Vagina (tissue), 2 donors: ENCODE measurements around the gene ZNF878. TPM values are rescaled to one million over a fixed set of nuclear protein-coding genes. Genes with fewer than 3 reads are reported as not detected.

Experiments
- DNase-seq, 2 donors: peaks; one replicate each; pipeline ENCODE4 v3.0.0-alpha.2; 2017; ENCODE audit errors: extremely low spot score in 2 of 2
- H3K27ac ChIP-seq: fragments of 200-600 bp; sonication (generic); one replicate; pipeline ENCODE4 v1.5.1; 2019
- H3K27me3 ChIP-seq: fragments of 200-600 bp; sonication (generic); one replicate; pipeline ENCODE4 v1.5.1; 2019
- H3K36me3 ChIP-seq, 2 donors: fragments of 200-600 bp; sonication (generic); one replicate each; pipeline ENCODE4 v1.5.1; 2017 to 2019
- H3K4me1 ChIP-seq: fragments of 200-600 bp; sonication (generic); one replicate; pipeline ENCODE4 v1.5.1; 2019
- H3K4me3 ChIP-seq, 2 donors: fragments of 200-600 bp; sonication (generic); 1 replicate in 1 of 2; 2 replicates in 1 of 2; pipeline ENCODE4 v1.5.1; 2016 to 2019
- H3K9me3 ChIP-seq: fragments of 200-600 bp; sonication (generic); one replicate; pipeline ENCODE4 v1.5.1; 2019
- CTCF ChIP-seq, 3 experiments: fragments of 450-650 bp in 2 of 3; fragments of 200-600 bp in 1 of 3; sonication (generic) in 1 of 3; IDR thresholded peaks; one replicate each; pipeline ENCODE4 v1.5.1; 2017 to 2019; ENCODE audit warnings: antibody characterized with exemption in 3 of 3, mild to moderate bottlenecking in 2 of 3, moderate library complexity in 2 of 3
- POLR2A ChIP-seq, 2 donors: fragments of 450-650 bp; IDR thresholded peaks; one replicate each; pipeline ENCODE4 v1.6.1; 2017; ENCODE audit warnings: antibody characterized with exemption in 2 of 2, mild to moderate bottlenecking in 2 of 2, moderate library complexity in 2 of 2
- POLR2AphosphoS5 ChIP-seq, 2 donors: sonication (generic); formaldehyde crosslinking; IDR thresholded peaks; one replicate each; pipeline ENCODE4 v1.9.0; 2017; ENCODE audit warnings: antibody characterized with exemption in 2 of 2, mild to moderate bottlenecking in 2 of 2, low read depth in 1 of 2; ENCODE audit not compliant: insufficient read depth in 1 of 2
- intact Hi-C: fragments of 100-400 bp; cut with DNase I; formaldehyde crosslinking; loops from one replicate; pipeline ENCODE4 v1.15.1; 2023
- total RNA-seq: library from RNA; depleted of rRNA; stranded (reverse); fragments of >200 nt; gene quantifications from one replicate; pipeline ENCODE4 v1.2.3, GENCODE V29; 2016

ZNF878 gene
- total RNA-seq, 1 donor from 2014 or later: 0.49 TPM

- H3K4me1 ChIP-seq: peaks cover 30% of the 10 kb centered on the region
- intact Hi-C loops: no loop called here
- TF ChIP-seq CTCF (IDR thresholded peaks at IDR 0.05): no peak
- TF ChIP-seq POLR2A (IDR thresholded peaks at IDR 0.05): no peak
- TF ChIP-seq POLR2AphosphoS5 (IDR thresholded peaks at IDR 0.05; ENCODE audit: insufficient read depth in 1 of 2, low read depth in 1 of 2): no peak
- H3K4me3 ChIP-seq: peak overlapping the region; percentile 83 to 96
- no peaks in the 10 kb centered on the region for H3K27me3 ChIP-seq
- no peaks in the 10 kb centered on the region for H3K9me3 ChIP-seq
- DNase-seq: no peak
- peak overlapping the region; percentile 86 for H3K27ac ChIP-seq
- H3K36me3 ChIP-seq: peaks cover 0 to 3% of the 10 kb centered on the region in 2 donors
Measured at GRCh38 chr19:12034620-12035019, 18.1 kb downstream of the ZNF878 start.

- no peak for DNase-seq
- no peak overlapping the region for H3K27ac ChIP-seq
- peaks cover 30% of the 10 kb centered on the region for H3K4me1 ChIP-seq
- H3K36me3 ChIP-seq: peaks cover 0 to 7% of the 10 kb centered on the region in 2 donors
- intact Hi-C loops: no loop called here
- no peaks in the 10 kb centered on the region for H3K27me3 ChIP-seq
- peak overlapping the region in 1 of 2 donors; percentile 96 for H3K4me3 ChIP-seq
- no peaks in the 10 kb centered on the region for H3K9me3 ChIP-seq
- TF ChIP-seq CTCF (IDR thresholded peaks at IDR 0.05) (no peak), POLR2A (IDR thresholded peaks at IDR 0.05) (no peak), POLR2AphosphoS5 (IDR thresholded peaks at IDR 0.05; ENCODE audit: insufficient read depth in 1 of 2, low read depth in 1 of 2) (no peak)
Measured at GRCh38 chr19:12034198-12034597, 18.6 kb downstream of the ZNF878 start.

- Histone ChIP-seq H3K4me3 (no peak overlapping the region), H3K4me1 (no peaks in the 10 kb centered on the region), H3K9me3 (peaks cover 57% of the 10 kb centered on the region), H3K27ac (no peak overlapping the region), H3K27me3 (no peaks in the 10 kb centered on the region), H3K36me3 (peaks cover 0 to 67% of the 10 kb centered on the region in 2 donors)
- intact Hi-C loops: no loop called here
- DNase-seq: no peak
- TF ChIP-seq POLR2A (IDR thresholded peaks at IDR 0.05): no peak
- no peak for TF ChIP-seq POLR2AphosphoS5 (IDR thresholded peaks at IDR 0.05; ENCODE audit: insufficient read depth in 1 of 2, low read depth in 1 of 2)
- TF ChIP-seq CTCF (IDR thresholded peaks at IDR 0.05): no peak
Measured at GRCh38 chr19:12015753-12016116, 37.0 kb downstream of the ZNF878 start.

GRCh38 chr19:12015015-12015752, 37.6 kb downstream of the ZNF878 start:
- intact Hi-C loops: no loop called here
- H3K9me3 ChIP-seq: peaks cover 57% of the 10 kb centered on the region
- H3K4me3 ChIP-seq: no peak overlapping the region
- no peak overlapping the region for H3K27ac ChIP-seq
- DNase-seq: no peak
- no peak for TF ChIP-seq POLR2A (IDR thresholded peaks at IDR 0.05)
- TF ChIP-seq POLR2AphosphoS5 (IDR thresholded peaks at IDR 0.05; ENCODE audit: insufficient read depth in 1 of 2, low read depth in 1 of 2): no peak
- TF ChIP-seq CTCF (IDR thresholded peaks at IDR 0.05): no peak
- no peaks in the 10 kb centered on the region for H3K4me1 ChIP-seq
- peaks cover 0 to 67% of the 10 kb centered on the region in 2 donors for H3K36me3 ChIP-seq
- H3K27me3 ChIP-seq: no peaks in the 10 kb centered on the region
